HG03442 (cell line): ENCODE results near the gene VDAC1.
"Not testable (repeated sequence)": the region's sequence is repeated elsewhere in the genome, so short reads cannot be mapped to it uniquely, and the experiment has no call there.

Experiments used
- ATAC-seq: cut with Tn5 transposase; IDR thresholded peaks from one replicate; pipeline ENCODE4 v1.9.1; 2021; ENCODE audit warnings: mild to moderate bottlenecking, moderate library complexity; ENCODE audit not compliant: unreplicated experiment

VDAC1 gene

DNA sequence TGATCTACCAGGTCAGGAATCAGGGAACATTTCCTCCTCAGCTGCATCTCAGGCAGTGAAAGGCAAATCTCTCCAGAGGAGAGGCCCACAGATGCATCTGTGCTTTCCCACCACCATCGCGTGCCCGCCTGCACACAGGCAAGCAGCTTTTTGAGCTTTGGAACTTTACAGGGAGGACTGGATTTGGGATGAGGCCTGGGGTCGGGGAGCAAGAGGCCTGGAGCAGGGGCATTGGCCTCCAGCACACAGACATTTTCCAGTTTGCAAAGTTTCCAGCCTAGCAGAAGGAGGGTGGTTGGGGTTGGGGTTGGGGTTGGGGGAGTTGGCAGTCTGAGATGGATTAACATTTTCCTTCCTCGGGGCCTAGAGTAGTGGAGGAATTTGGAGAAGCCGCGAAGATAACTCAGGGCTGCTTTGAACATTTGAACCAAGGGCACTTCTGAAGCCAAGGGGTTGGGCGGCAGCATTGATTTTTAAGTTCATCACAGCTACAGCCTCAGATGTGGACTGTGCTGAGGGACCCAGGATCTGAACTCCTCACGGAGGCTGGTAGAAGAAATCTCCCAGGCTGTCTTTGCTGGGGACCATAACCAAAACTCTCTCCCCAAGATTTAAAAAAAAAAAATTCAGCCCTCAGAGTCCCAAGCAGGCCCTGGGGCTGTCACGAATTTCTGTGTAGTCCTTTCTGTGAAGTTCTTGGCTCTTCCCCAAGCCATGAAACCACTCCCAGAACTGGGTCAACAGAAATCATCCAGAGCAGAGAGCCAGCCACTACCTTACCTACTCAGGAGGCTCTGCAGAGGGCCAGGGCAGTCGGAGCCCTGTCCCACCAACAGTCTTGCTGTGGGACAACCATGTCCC lies 61.9 kb downstream of the VDAC1 start:
- ATAC-seq, result no peak

DNA sequence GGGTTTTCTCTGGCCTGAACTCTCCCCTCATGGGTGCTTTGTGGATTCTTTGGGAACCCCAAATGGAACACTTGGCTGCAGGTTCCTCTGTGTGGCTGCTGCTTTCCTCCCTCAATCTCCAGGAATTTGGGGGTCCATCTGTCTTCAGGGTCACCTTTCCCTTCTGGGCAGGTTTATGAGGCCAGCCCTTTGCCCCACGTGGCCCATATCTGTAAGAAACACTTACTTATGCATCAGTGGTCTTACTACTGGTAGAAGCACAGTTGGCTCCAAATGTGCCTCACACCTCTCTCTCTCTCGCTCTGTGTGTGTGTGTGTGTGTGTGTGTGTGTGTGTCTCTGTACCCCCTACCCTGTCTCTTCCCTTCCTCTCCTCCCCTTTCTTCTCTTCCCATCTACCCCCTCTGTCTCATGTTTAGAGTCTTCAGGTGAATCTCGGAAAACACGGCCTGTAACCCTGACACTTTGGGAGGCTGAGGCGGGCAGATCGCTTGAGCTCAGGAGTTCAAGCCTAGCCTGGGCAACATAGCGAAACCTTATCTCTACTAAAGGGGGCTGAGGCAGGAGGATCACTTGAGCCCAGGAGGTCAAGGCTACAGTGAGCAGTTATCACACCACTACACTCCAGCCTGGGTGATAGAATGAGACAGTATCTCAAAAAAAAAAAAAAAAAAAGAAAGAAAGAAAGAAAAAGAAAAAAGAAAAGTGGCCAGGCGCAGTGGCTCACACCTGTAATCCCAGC lies 63.1 kb downstream of the VDAC1 start:
- no peak for ATAC-seq

DNA sequence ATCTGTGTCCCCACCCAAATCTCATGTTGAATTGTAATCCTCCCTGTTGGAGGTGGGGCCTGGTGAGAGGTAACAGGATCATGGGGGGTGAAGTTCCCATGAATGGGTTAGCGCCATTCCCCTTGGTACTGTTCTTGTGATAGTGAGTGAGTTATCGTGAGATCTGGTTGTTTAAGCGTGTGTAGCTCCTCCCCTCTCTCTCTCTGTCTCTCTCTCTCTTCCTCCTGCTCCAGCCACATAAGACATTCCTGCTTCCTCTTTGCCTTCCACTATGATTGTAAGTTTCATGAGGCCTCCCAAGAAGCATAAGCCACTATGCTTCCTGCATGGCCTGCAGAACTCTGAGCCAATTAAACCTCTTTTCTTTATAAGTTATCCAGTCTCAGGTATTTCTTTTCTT lies 65.1 kb downstream of the VDAC1 start:
- ATAC-seq, result no peak

DNA sequence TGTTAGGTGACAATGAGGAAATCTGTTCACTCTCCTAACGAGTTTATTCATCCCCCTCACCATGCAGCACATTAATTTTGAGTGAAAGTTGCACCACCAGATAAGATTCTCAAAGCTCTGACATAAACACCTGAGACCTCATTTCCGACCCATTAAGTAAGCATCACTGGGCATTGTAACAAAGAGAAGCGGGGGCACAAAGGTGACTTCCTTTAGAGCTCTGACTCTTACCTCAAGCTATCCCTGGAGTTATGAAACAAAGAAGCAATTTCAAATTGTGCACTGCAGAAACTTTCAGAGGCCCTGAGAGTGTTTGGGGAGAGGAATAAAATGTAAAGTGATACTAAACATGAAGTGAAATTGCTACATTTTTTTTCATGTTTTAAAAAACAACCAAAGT lies 65.8 kb downstream of the VDAC1 start:
- ATAC-seq, result no peak

DNA sequence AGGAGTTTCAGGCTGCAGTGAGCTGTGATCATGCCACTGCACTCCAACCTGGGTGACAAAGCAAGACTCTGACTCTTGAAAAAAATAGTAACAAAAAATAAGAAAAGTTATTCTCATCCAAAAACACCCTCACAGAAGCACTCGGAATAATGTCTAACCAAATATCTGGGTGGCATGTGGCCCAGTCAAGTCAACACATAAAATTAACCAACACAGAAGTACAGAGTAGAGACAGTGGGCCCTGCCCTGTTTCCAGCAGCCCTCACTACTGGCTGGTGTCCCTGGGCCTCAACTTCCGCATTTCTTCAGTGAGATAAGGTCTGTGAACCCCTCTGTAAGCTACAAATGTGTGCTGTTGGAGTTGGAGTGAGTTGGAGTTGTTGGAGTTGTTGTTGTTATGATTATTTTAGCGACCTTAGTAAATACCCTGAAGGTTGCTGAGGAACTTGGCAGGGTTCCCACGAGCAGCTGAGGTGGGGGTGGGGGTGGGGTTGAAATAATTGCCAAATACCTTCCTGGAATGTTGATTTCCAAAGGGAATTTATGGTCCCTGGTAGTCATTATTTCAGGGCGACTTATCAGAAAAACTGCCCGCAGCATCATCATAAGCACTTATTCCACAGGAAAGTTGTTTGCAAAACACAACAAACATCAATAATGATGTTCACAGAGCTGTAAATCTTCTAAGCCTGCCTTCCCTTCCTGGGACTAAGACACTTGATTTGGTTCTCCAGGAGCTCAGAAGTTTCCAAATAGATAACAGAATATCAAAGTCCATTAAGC lies 66.5 kb downstream of the VDAC1 start:
- ATAC-seq, result no peak

DNA sequence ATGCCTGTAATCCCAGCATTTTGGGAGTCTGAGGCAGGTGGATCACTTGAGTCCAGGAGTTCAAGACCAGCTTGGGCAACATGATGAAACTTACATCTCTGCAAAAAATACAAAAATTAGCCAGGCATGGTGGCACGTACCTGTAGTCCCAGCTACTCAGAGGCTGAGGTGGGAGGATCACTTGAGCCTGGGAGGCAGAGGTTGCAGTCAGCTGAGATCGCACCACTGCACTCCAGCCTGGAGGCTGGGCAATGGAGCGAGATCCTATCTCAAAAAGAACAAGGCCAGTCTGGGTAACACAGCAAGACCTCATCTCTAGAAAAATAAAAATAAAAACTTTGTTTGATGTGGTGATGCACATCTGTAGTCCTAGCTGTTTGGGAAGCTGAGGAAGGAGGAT lies 67.1 kb downstream of the VDAC1 start:
- not testable (repeated sequence) for ATAC-seq

DNA sequence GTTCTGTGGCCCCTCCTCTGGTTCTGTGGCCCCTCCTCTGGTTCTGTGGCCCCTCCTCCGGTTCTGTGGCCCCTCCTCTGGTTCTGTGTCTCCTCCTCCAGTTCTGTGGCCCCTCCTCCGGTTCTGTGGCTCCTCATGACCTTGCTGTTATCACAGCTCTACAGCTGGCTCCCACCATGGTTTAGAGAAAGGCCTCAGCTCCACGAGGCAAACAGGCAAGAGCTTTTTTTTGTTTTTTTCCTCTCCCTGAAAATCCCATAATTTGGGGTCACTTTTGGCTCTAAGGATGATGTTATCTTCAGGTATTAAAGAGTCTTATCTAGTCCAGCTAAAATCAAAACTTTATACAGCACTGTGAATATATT lies 68.1 kb downstream of the VDAC1 start:
- no peak for ATAC-seq

DNA sequence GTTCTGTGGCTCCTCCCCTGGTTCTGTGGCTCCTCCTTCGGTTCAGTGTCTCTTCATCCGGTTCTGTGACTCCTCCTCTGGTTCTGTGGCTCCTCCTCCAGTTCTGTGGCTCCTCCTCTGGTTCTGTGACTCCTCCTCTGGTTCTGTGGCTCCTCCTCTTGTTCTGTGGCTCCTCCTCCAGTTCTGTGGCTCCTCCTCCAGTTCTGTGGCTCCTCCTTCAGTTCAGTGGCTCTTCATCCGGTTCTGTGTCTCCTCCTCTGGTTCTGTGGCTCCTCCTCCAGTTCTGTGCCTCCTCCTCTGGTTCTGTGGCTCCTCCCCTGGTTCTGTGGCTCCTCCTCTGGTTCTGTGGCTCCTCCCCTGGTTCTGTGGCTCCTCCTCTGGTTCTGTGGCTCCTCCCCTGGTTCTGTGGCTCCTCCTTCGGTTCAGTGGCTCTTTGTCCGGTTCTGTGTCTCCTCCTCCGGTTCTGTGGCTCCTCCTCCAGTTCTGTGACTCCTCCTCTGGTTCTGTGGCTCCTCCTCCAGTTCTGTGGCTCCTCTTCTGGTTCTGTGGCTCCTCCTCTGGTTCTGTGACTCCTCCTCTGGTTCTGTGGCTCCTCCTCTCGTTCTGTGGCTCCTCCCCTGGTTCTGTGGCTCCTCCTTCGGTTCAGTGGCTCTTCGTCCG lies 68.7 kb downstream of the VDAC1 start:
- not testable (repeated sequence) for ATAC-seq

DNA sequence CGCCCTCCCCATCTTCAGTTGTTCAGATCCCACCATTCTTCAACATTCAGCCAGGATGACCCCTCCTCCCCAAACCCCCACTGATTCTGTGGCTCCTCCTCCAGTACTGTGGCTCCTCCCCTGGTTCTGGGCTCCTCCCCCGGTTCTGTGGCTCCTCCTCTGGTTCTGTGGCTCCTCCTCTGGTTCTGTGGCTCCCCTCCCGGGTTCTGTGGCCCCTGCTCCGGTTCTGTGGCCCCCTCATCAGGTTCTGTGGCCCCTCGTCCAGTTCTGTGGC lies 69.2 kb downstream of the VDAC1 start:
- no peak for ATAC-seq

DNA sequence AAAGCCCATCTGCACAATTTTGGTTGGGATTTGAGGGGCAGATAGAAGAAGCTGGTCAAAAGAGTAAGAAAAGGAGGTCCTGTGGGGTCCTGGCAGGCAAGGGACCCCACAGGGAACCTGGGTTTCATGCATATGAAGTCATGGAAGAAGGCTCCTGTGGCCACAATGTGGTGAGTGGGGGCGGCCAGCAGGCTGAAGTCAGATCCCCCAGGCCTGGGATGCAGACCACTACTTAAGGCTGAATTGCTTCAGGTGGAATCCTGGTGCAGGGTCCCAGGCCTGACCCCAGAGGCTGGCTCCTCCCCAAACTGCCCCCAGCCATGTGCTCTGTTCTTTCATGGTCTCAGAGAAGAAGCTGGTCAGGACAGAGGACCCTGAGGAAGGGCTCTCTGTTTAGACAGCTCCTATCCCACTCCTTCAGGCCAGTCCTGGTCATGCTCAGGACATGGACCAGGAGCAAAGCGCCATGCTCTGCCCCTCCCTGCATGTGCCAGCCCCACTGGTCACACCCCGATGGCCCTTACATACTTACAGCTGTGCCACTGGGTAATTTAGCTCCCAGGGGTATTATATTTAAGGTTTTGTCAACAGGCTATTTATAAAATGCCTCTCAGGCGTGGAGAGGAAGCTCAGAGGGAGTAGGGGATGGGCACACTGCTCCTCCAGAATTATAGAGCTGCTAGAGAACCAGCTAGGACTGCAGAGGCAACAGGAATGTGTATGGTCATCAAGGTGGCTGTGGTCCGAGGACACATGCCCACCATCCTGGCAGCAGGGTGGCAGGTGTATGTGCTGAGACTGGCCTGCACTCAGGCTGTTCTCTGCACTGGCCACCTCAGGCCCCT lies 69.7 kb downstream of the VDAC1 start:
- ATAC-seq, result peak; percentile 40

DNA sequence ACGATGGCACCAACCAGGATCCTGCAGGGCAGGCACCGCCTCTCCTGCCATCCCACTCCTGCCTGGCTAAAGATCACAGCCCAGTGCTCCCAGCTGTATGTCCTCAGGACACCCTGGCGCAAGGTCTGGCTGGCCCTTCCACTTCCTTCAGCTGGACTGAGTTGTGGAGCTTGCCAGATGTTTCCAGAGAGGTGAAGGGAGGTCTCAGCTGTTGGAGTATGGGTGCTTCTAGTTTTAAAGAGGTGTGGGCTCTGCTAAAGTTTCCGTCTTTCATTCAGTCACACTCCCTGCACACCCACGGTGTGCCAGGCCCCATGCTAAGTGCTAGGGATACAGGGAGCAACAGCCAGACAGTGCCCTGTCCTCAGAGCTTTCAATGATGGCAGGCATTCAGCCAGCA lies 70.5 kb downstream of the VDAC1 start:
- no peak for ATAC-seq

DNA sequence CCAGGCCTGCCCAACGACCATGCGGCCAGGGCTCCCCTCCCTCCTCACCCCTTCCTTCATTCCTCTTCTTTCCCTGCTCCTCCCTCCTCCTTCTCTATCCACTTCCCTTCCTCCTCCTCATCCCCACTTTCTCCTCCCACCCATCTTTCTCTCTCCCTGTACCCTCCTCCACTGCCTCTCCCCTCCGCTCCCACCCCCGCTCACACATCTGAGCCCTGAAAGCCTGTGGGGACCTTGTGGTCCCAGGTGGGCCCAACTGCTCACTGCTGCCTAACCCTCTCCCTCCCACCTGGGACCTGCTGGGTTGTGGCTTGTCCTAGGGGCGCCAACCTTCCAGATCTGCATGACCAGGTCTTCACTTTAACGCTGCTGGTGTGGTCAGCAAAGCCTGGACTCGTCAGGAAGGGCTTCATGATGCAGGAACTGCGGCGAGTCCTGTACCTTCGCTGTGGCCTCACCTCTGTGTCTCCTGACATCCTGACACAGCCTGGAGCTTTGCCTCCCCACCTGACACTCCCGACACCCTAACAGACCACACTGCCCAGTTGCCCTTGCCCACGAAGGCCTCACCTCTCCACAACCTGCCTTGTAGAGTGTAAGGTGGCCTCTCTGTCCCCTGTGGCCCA lies 71.0 kb downstream of the VDAC1 start:
- no peak for ATAC-seq

DNA sequence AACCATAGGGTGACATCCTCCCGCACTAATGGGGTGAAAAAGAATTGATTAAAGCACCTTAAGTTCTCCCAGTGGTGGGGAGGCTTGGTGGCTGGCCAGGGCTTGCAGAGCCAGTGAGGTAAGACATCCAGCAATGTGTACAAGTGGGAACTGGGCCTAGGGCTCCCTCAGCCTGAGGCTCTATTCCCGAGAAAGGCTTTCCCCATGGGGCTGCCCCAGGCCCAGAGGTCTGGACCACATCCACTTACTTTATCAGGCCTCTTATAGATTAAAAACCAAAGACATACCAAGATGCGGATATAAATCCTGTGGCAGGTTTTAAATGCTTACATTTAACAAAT lies 71.6 kb downstream of the VDAC1 start:
- no peak for ATAC-seq

DNA sequence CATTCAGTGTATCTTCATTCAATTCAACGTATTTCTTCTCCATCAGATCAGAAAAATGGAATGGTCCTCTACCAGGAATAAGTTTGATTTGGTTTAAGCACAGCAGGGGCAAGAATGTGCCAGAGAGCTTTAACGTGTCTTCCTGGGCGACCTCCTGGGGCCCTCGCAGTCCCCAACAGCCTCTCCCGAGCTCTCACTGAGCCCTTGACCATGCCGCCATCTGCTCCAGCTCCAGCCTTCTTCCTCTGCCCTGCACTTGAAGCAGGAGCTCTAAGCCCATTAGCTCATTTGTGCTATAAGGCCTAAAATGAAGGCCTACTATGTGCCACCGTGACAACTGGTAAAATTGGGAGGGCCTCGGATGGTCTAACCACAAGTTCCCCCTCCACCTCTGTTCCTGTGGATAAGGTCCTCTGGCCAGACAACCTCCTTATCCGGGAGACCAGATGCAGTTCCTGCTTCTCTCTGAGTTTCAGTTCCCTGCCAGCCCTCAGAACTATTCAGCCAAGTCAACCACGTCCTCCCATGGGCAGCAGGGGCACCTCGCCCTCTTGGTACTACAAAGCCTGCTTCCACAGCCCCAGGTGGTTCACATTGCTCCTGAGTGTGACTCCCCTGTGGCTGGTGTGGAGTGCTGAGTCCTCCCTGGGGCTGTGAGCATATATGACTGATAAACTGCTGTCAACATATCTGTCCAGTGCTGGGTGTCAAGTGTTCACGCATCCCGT lies 72.2 kb downstream of the VDAC1 start:
- ATAC-seq, result no peak

DNA sequence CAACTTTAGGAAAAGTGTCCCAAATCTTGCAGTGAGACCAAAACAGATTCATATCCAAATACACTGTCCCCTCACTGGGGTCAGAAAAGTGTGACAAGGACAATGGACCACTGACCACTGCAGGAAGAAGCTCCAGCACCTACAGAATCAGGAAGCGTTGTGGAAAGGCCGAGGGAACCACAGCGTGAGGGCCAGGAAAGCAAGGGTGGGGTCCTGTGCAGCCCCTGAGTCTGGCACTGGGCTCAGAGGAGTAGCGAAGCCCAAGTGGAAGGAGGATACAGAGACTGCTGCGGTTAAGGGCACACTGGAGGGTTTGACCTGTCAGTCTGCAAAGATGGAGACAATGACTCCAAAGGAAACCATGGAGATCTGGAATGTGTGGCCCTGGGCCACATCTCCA lies 73.2 kb downstream of the VDAC1 start:
- no peak for ATAC-seq

DNA sequence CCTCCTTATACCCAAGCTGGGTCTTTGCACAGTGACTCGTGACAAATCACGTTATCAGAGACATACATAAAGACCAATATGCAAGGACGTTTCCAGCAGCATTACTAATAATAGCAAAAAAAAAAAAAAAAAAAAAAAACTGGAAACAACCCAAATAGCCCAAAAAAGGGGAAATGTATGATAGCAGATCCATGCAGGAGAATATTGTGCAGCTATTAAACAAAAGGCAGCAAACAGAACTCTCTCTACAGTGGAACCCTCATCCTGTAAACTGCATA lies 74.0 kb downstream of the VDAC1 start:
- ATAC-seq, result no peak

DNA sequence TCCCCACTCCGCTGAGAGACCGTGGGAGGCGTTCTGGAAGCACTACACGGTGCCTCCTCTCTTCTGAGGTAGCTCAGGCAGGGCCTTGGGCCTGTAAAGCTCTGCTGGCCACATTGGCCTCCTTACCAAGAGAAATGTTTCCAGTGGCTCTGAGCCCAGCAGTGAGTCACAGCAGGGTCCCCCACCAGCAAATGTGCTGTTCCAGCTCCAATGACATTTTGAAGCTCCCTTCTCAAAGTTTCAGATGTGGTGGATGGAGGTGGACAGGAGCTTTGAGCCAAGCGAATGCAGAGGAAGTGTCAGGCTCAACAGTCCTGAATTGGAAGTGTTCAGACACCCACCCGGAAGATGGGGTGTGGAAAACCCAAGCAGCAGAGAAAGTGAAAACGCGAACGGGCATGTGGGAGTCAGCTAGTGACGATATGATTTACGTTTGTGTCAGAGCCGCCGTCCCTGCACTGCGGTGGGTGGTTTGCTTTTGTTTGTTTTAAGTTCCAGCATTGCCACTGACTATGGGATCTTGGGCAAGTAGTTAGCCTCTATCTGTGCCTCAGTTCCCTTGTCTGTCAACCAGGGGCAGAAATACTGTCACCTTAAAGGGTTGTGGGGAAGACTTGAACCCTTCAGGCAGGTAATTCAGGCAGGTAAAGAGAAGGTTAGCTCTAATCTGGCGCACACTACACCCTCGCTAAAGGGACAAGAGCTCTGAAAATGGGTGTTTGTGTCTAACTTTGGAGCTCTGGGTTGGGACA lies 74.5 kb downstream of the VDAC1 start:
- peak; percentile 44 for ATAC-seq

DNA sequence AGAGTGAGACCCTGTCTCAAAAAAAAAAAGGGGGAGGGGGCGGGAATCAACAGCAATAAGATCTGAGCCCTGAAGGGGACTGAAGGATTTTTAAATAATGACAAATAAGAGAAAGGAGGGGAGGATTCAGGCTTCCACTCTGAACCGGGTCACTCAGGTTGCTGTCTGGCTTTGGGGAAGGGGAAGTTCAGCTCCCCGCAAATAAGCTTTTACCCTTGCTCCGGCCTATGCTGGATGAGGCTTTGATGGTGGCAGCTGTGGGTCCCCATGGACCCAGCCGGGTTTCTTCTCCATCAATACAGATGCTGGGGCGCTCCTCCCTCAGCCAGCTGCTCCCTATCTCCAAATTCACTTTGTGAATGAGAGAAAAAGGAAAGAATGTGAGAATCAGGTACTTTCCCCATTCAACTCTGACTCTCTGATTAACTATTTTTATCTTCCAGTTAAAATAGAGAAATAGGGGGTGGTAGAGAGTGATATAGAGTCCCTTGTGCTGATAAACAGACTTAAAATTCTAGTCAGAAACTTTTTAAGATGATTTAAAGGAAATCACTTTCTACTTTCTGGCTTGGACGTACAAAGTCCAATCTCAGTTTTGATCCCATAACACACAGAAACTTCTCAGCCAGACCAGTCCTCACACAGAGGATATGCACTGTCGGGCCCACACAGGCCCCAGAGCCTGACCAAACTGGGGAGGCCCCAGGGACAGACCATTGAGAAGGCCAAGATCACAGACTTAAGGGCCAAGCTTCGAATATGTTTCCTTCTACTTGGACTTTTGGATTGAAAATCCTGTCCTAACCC lies 76.0 kb downstream of the VDAC1 start:
- ATAC-seq, result no peak
